Measurements from ENCODE around the gene SLC25A6. TPM values are rescaled to one million over a fixed set of nuclear protein-coding genes. Genes with fewer than 3 reads are reported as not detected.
"Not testable (repeated sequence)": the region's sequence is repeated elsewhere in the genome, so short reads cannot be mapped to it uniquely, and the experiment has no call there.

The SLC25A6 gene
- total and polyA plus RNA-seq, 9 of the 15 experiments (the other 6 are each of a cell fraction or from before 2014, with no cell fraction given), result 24.6 to 330 (median 129) TPM

DNA sequence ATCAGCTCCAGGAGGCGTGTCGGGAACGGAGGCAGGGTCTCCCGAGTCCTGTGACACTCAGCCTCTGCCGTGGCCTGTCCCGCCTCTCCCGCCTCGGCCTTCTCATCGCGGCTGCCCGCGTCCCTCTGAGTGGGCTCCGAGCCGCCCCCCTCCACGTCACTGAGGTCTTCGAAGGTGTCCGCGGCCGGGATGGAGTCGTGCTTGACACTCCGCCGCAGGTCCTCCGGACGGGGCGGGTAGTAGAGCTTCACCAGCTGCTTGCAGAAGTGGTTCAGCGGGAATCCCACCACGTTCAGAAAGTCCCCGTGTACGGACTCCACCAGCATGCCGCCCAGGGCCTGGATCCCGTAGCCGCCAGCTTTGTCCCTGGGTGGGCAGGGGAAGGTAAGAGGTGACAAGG lies 35.8 kb upstream of the SLC25A6 start:
- H3K79me2 ChIP-seq (ENCODE audit: control insufficient read depth, insufficient read depth, low read length), result no peaks in the 10 kb centered on the region
- intact Hi-C loops (cut with micrococcal nuclease), result no loop called here
- H3K27ac ChIP-seq (ENCODE audit: extremely low read depth, low read depth, low read length), result no peak overlapping the region
- in situ Hi-C loops (cut with MboI), result no loop called here
- no peaks in the 10 kb centered on the region for H3K9me3 ChIP-seq (replicated peaks; ENCODE audit: control insufficient read depth, insufficient read depth, low read depth, low read length)
- H2AFZ ChIP-seq (ENCODE audit: low read depth, low read length), result no peak overlapping the region
- H3K36me3 ChIP-seq (ENCODE audit: control insufficient read depth, insufficient read depth, low read length), result peaks cover 5% of the 10 kb centered on the region; the same call in 1 of the 3 replicates
- H3K4me2 ChIP-seq (ENCODE audit: insufficient read depth, low read length), result no peak overlapping the region
- no peaks in the 10 kb centered on the region for H4K20me1 ChIP-seq (replicated peaks; ENCODE audit: control insufficient read depth, insufficient read depth, low read length)
- ChIA-PET CTCF (ENCODE audit: low intra/inter-chr PET ratio) (no interaction called here), POLR2A (no interaction called here)
- no TSS peak for BruUV-seq (replicated peaks)
- FAIRE-seq (no peak), DNase-seq (ENCODE audit: extremely low read depth in 1 of 4, low spot score in 3 of 4) (no peak), ATAC-seq (no peak)
- no peak overlapping the region for H3K9ac ChIP-seq (ENCODE audit: insufficient read depth in 1 of 2, low read depth in 2 of 2, low read length in 2 of 2)
- WGBS (ENCODE audit: insufficient coverage, low coverage, missing lambda C conversion rate), result 90% methylated on average over 7 of the region's 32 CpGs
- H3K27me3 ChIP-seq (ENCODE audit: control insufficient read depth in 2 of 2, insufficient read depth in 2 of 2, low read length in 2 of 2), result no peaks in the 10 kb centered on the region
- H3K4me3 ChIP-seq, result no peak overlapping the region
- H3K4me1 ChIP-seq (replicated peaks in 1 of 2; ENCODE audit: control insufficient read depth in 2 of 2, insufficient read depth in 2 of 2, low read length in 2 of 2), result peaks cover 0 to 4% of the 10 kb centered on the region in 2 experiments; a peak in 1 of 5 replicates
- H3K9me1 ChIP-seq (ENCODE audit: control insufficient read depth, insufficient read depth, low read length), result no peaks in the 10 kb centered on the region
- no peak for TF ChIP-seq NFRKB (IDR thresholded peaks at IDR 0.05; ENCODE audit: low read depth)

DNA sequence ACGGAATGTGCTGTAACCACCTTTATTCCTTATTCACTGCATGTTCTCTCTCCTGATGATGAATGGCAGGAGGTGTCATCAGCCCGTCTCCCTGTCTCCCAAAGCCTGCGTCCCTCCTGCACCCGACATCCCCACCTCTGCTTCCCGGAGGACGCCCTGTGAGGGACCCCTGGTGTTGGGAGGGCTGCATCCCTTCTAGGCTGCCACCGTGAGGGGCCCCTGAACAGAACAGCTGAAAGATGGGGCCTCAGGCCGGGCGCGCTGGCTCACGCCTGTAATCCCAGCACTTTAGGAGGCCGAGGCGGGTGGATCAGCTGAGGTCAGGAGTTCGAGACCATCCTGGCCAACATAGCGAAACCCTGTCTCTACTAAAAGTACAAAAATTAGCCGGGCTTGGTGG lies 34.4 kb upstream of the SLC25A6 start:
- H3K36me3 ChIP-seq (ENCODE audit: control insufficient read depth, insufficient read depth, low read length); DNase-seq (ENCODE audit: extremely low read depth in 1 of 4, low spot score in 3 of 4); H3K79me2 ChIP-seq (ENCODE audit: control insufficient read depth, insufficient read depth, low read length); H3K9me1 ChIP-seq (ENCODE audit: control insufficient read depth, insufficient read depth, low read length); BruUV-seq (replicated peaks); H3K4me2 ChIP-seq (ENCODE audit: insufficient read depth, low read length); H3K9ac ChIP-seq (ENCODE audit: insufficient read depth in 1 of 2, low read depth in 2 of 2, low read length in 2 of 2); POLR2A ChIA-PET; H4K20me1 ChIP-seq (replicated peaks; ENCODE audit: control insufficient read depth, insufficient read depth, low read length); intact Hi-C loops (cut with micrococcal nuclease); H3K4me1 ChIP-seq (replicated peaks in 1 of 2; ENCODE audit: control insufficient read depth in 2 of 2, insufficient read depth in 2 of 2, low read length in 2 of 2); H3K27me3 ChIP-seq (ENCODE audit: control insufficient read depth in 2 of 2, insufficient read depth in 2 of 2, low read length in 2 of 2); H3K4me3 ChIP-seq; FAIRE-seq; H3K27ac ChIP-seq (ENCODE audit: extremely low read depth, low read depth, low read length); ATAC-seq; H3K9me3 ChIP-seq (replicated peaks; ENCODE audit: control insufficient read depth, insufficient read depth, low read depth, low read length); H2AFZ ChIP-seq (ENCODE audit: low read depth, low read length); CTCF ChIA-PET (ENCODE audit: low intra/inter-chr PET ratio); in situ Hi-C loops (cut with MboI): not testable (repeated sequence)
- 87% methylated on average over 10 of the region's 16 CpGs for WGBS (ENCODE audit: insufficient coverage, low coverage, missing lambda C conversion rate)

All from K562 (cell line).